ENCODE results near the gene DAP3. TPM values are rescaled to one million over a fixed set of nuclear protein-coding genes. Genes with fewer than 3 reads are reported as not detected.
A peak's percentile ranks its signal among the peaks of the same experiment; 100 is the strongest.

DAP3 gene
- total and polyA plus RNA-seq, 2 of the 8 experiments (the other 6 are each of a cell fraction or from before 2014, with no cell fraction given), result 66.3 to 87.1 TPM

- Histone ChIP-seq H2BK120ac (replicated peaks; ENCODE audit: low read depth, low read length) (no peak overlapping the region), H3K79me1 (ENCODE audit: low read depth, low read length) (peaks cover 5% of the 10 kb centered on the region), H3K18ac (ENCODE audit: extremely low read depth, low read length) (no peak overlapping the region), H2BK12ac (ENCODE audit: low read depth, low read length) (no peak overlapping the region), H3K23me2 (ENCODE audit: low read depth, low read length) (no peaks in the 10 kb centered on the region), H3K4me3 (ENCODE audit: extremely low read depth in 1 of 4, insufficient read depth in 2 of 4, low read depth in 3 of 4, low read length in 4 of 4) (no peak overlapping the region), H3K23ac (ENCODE audit: insufficient read length) (no peak overlapping the region), H2AFZ (ENCODE audit: low read length) (no peak overlapping the region), H3K56ac (replicated peaks; ENCODE audit: insufficient read length, low read depth, low read length) (no peak overlapping the region), H3K36me3 (ENCODE audit: control insufficient read depth in 2 of 4, insufficient read depth in 4 of 4, low read length in 3 of 4) (peaks cover 0 to 17% (median 2%) of the 10 kb centered on the region in 4 experiments; a peak in 2 of 8 replicates), H3K9ac (replicated peaks in 1 of 4; ENCODE audit: extremely low read depth in 1 of 4, low read depth in 3 of 4, low read length in 3 of 4) (no peak overlapping the region), H4K91ac (replicated peaks; ENCODE audit: insufficient read length, low read length) (no peak overlapping the region), H3K4ac (replicated peaks; ENCODE audit: insufficient read length, low read depth, low read length) (no peak overlapping the region), H2AK5ac (ENCODE audit: low read depth, low read length) (no peak overlapping the region), H3K27ac (ENCODE audit: low read depth, low read length) (no peak overlapping the region), H4K8ac (ENCODE audit: extremely low read depth, insufficient read depth, low read length) (no peak overlapping the region; the same call in 1 of the 2 replicates), H4K20me1 (replicated peaks in 1 of 2; ENCODE audit: control insufficient read depth in 1 of 2, insufficient read depth in 2 of 2, low read length in 2 of 2) (no peaks in the 10 kb centered on the region), H3K4me2 (ENCODE audit: insufficient read depth in 1 of 2, low read depth in 2 of 2, low read length in 2 of 2) (no peak overlapping the region), H3K27me3 (replicated peaks in 1 of 4; ENCODE audit: control insufficient read depth in 3 of 4, extremely low read depth in 1 of 4, insufficient read depth in 3 of 4, low read length in 3 of 4) (no peaks in the 10 kb centered on the region), H3K79me2 (ENCODE audit: control insufficient read depth in 1 of 2, insufficient read depth in 2 of 2, low read length in 2 of 2) (peaks cover 8 to 81% of the 10 kb centered on the region in 2 experiments; a peak in 3 of 4 replicates), H4K5ac (ENCODE audit: insufficient read length, low read depth, low read length) (no peak overlapping the region), H3K9me3 (ENCODE audit: insufficient read depth in 2 of 2, low read depth in 1 of 2, low read length in 1 of 2) (no peaks in the 10 kb centered on the region; a peak in 2 of 4 replicates), H2BK20ac (ENCODE audit: low read length) (no peak overlapping the region), H3K14ac (ENCODE audit: insufficient read length) (no peak overlapping the region), H2BK5ac (ENCODE audit: low read depth, low read length) (no peak overlapping the region), H3K4me1 (replicated peaks in 1 of 4; ENCODE audit: control insufficient read depth in 3 of 4, insufficient read depth in 4 of 4, low read length in 3 of 4) (peaks cover 0 to 3% (median 0%) of the 10 kb centered on the region in 4 experiments; a peak in 1 of 7 replicates), H2BK15ac (ENCODE audit: low read length) (no peak overlapping the region)
- 91% methylated on average over 10 of the region's 10 CpGs; no CpG with 5 or more reads in 1 of the 2 experiments for WGBS, 2 experiments (ENCODE audit: extremely low coverage in 1 of 2, insufficient coverage in 1 of 2, insufficient read length in 1 of 2, insufficient replicate concordance in 2 of 2, low coverage in 1 of 2, low lambda C conversion rate in 2 of 2, missing lambda C conversion rate in 1 of 2)
- FAIRE-seq, result no peak
- TF ChIP-seq SUZ12 (IDR thresholded peaks at IDR 0.05; ENCODE audit: low read length) (no peak), YY1 (IDR thresholded peaks at IDR 0.05; ENCODE audit: low read depth, low read length) (no peak), CHD1 (IDR thresholded peaks at IDR 0.05; ENCODE audit: low read depth, low read length) (no peak), FOSL1 (IDR thresholded peaks at IDR 0.05; ENCODE audit: insufficient read depth, low read depth, low read length) (no peak), GABPA (IDR thresholded peaks at IDR 0.05; ENCODE audit: borderline replicate concordance, insufficient read depth, low read length) (no peak), ASH2L (IDR thresholded peaks at IDR 0.05; ENCODE audit: low read length) (no peak), BACH1 (IDR thresholded peaks at IDR 0.05; ENCODE audit: low read length) (no peak), PHF8 (conservative IDR thresholded peaks at IDR 0.05; ENCODE audit: low read depth, low read length) (no peak), SIRT6 (IDR thresholded peaks at IDR 0.05; ENCODE audit: low read length) (no peak)
- TF ChIP-seq, protein P1, sequence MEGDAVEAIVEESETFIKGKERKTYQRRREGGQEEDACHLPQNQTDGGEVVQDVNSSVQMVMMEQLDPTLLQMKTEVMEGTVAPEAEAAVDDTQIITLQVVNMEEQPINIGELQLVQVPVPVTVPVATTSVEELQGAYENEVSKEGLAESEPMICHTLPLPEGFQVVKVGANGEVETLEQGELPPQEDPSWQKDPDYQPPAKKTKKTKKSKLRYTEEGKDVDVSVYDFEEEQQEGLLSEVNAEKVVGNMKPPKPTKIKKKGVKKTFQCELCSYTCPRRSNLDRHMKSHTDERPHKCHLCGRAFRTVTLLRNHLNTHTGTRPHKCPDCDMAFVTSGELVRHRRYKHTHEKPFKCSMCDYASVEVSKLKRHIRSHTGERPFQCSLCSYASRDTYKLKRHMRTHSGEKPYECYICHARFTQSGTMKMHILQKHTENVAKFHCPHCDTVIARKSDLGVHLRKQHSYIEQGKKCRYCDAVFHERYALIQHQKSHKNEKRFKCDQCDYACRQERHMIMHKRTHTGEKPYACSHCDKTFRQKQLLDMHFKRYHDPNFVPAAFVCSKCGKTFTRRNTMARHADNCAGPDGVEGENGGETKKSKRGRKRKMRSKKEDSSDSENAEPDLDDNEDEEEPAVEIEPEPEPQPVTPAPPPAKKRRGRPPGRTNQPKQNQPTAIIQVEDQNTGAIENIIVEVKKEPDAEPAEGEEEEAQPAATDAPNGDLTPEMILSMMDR (IDR thresholded peaks at IDR 0.05; ENCODE audit: control extremely low read depth in 1 of 3, insufficient read depth in 1 of 3, low read depth in 1 of 3, low read length in 3 of 3), result no peak
- TF ChIP-seq, protein P2, sequence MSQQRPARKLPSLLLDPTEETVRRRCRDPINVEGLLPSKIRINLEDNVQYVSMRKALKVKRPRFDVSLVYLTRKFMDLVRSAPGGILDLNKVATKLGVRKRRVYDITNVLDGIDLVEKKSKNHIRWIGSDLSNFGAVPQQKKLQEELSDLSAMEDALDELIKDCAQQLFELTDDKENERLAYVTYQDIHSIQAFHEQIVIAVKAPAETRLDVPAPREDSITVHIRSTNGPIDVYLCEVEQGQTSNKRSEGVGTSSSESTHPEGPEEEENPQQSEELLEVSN (IDR thresholded peaks at IDR 0.05), result no peak
- POLR2A ChIA-PET (ENCODE audit: partially characterized antibody), result no interaction called here
- CTCF ChIA-PET (ENCODE audit: partially characterized antibody), result no interaction called here
- peak in 1 of 2 experiments; percentile 35 for DNase-seq (ENCODE audit: low read depth in 1 of 2, low spot score in 2 of 2)
Measured at GRCh38 chr1:155697046-155697445, 8.2 kb downstream of the DAP3 start.
